GM23338 (cell line): ENCODE results near the gene RPH3AL. TPM values are rescaled to one million over a fixed set of nuclear protein-coding genes. Genes with fewer than 3 reads are reported as not detected.

ENCODE experiments used
- ATAC-seq: fragments of 200-7000 bp; cut with Tn5 transposase; 3 replicates; pipeline ENCODE4 v1.9.1; 2020
- DNase-seq: peaks from one replicate; pipeline ENCODE4 v3.0.0-alpha.2; 2015; ENCODE audit warnings: low spot score
- H2AFZ ChIP-seq: fragments of 200-600 bp; sonication (generic); 2 replicates; pipeline ENCODE4 v1.8.0; 2016; ENCODE audit warnings: antibody characterized with exemption, mild to moderate bottlenecking, moderate library complexity
- H3F3A ChIP-seq: fragments of 200-600 bp; sonication (generic); replicated peaks from 2 replicates; pipeline ENCODE4 v1.8.0; 2017; ENCODE audit warnings: antibody characterized with exemption, mixed run types, low read depth
- H3K27ac ChIP-seq: fragments of 200-600 bp; sonication (generic); 2 replicates; pipeline ENCODE4 v1.6.1; 2016; ENCODE audit warnings: low read depth
- H3K27me3 ChIP-seq: fragments of 200-600 bp; sonication (generic); 2 replicates; pipeline ENCODE4 v1.8.0; 2016; ENCODE audit warnings: mild to moderate bottlenecking, mixed run types, moderate library complexity; ENCODE audit not compliant: insufficient read depth
- H3K36me3 ChIP-seq: fragments of 200-600 bp; sonication (generic); 2 replicates; pipeline ENCODE4 v1.8.0; 2016; ENCODE audit warnings: mild to moderate bottlenecking; ENCODE audit not compliant: insufficient read depth
- H3K4me1 ChIP-seq: fragments of 200-600 bp; sonication (generic); 2 replicates; pipeline ENCODE4 v1.8.0; 2016; ENCODE audit warnings: mild to moderate bottlenecking, moderate library complexity; ENCODE audit not compliant: insufficient read depth
- H3K4me2 ChIP-seq: fragments of 200-600 bp; sonication (generic); 2 replicates; pipeline ENCODE4 v1.7.1; 2017; ENCODE audit warnings: mixed run types
- H3K4me3 ChIP-seq: fragments of 200-600 bp; sonication (generic); 2 replicates; pipeline ENCODE4 v1.6.1; 2016; ENCODE audit warnings: mixed run types
- H3K79me2 ChIP-seq: fragments of 200-600 bp; sonication (generic); replicated peaks from 2 replicates; pipeline ENCODE4 v1.8.0; 2017; ENCODE audit warnings: mild to moderate bottlenecking; ENCODE audit not compliant: insufficient read depth
- H3K9me2 ChIP-seq: fragments of 200-600 bp; sonication (generic); 2 replicates; pipeline ENCODE4 v1.8.0; 2017; ENCODE audit not compliant: insufficient read depth
- H4K20me1 ChIP-seq: fragments of 200-600 bp; sonication (generic); replicated peaks from 2 replicates; pipeline ENCODE4 v1.8.0; 2017; ENCODE audit warnings: mild to moderate bottlenecking; ENCODE audit not compliant: insufficient read depth
- H3K27ac Mint-ChIP-seq: 2 replicates; pipeline ENCODE4 v1.8.0; 2020; ENCODE audit warnings: inconsistent platforms, mild to moderate bottlenecking, moderate library complexity, mixed read lengths
- H3K27me3 Mint-ChIP-seq: 3 replicates; pipeline ENCODE4 v1.8.0; 2022; ENCODE audit warnings: low read depth, mild to moderate bottlenecking, moderate library complexity, mixed read lengths, inconsistent platforms; ENCODE audit not compliant: insufficient read depth, poor library complexity
- H3K36me3 Mint-ChIP-seq: 3 replicates; pipeline ENCODE4 v1.8.0; 2021; ENCODE audit warnings: low read depth, mild to moderate bottlenecking, inconsistent platforms, moderate library complexity, mixed read lengths
- H3K4me1 Mint-ChIP-seq: 3 replicates; pipeline ENCODE4 v1.8.0; 2020; ENCODE audit warnings: mild to moderate bottlenecking, inconsistent platforms, mixed read lengths
- H3K4me3 Mint-ChIP-seq: 3 replicates; pipeline ENCODE4 v1.8.0; 2021; ENCODE audit warnings: moderate library complexity, mild to moderate bottlenecking, inconsistent platforms, mixed read lengths
- H3K9me3 Mint-ChIP-seq: 3 replicates; pipeline ENCODE4 v1.8.0; 2020; ENCODE audit warnings: moderate library complexity, mild to moderate bottlenecking, inconsistent platforms, mixed read lengths
- CREB1 ChIP-seq: fragments of 250-450 bp; sonication (Bioruptor Pico); IDR thresholded peaks from 2 replicates; pipeline ENCODE4 v1.5.0; 2020; ENCODE audit warnings: low read depth, mild to moderate bottlenecking, moderate library complexity
- CTCF ChIP-seq, 2 experiments: fragments of 200-600 bp in 1 of 2; sonication (generic) in 1 of 2; conservative IDR thresholded peaks; 2 replicates each; pipeline versions ENCODE4 v1.5.1 to v1.6.1; 2016 to 2017; ENCODE audit warnings: antibody characterized with exemption in 2 of 2, low read depth in 2 of 2, mild to moderate bottlenecking in 2 of 2, moderate library complexity in 1 of 2
- ETS1 ChIP-seq: IDR thresholded peaks from 2 replicates; pipeline ENCODE4 v1.6.1; 2016; ENCODE audit warnings: antibody characterized with exemption
- EZH2 ChIP-seq: fragments of 200-600 bp; sonication (generic); IDR thresholded peaks from one replicate; pipeline ENCODE4 v1.8.0; 2017; ENCODE audit warnings: antibody characterized with exemption, mild to moderate bottlenecking, low read depth; ENCODE audit not compliant: unreplicated experiment
- EZH2phosphoT487 ChIP-seq: fragments of 200-600 bp; sonication (generic); IDR thresholded peaks from one replicate; pipeline ENCODE4 v1.8.1; 2018; ENCODE audit warnings: antibody characterized with exemption; ENCODE audit not compliant: unreplicated experiment
- JUNB ChIP-seq: IDR thresholded peaks from one replicate; pipeline ENCODE4 v1.6.1; 2016; ENCODE audit warnings: antibody characterized with exemption; ENCODE audit not compliant: unreplicated experiment
- NANOG ChIP-seq: IDR thresholded peaks from 2 replicates; pipeline ENCODE4 v1.6.1; 2016; ENCODE audit warnings: antibody characterized with exemption, borderline replicate concordance
- POLR2AphosphoS5 ChIP-seq: IDR thresholded peaks from 2 replicates; pipeline ENCODE4 v1.6.1; 2016; ENCODE audit warnings: antibody characterized with exemption, low read depth
- REST ChIP-seq: IDR thresholded peaks from one replicate; pipeline ENCODE4 v1.6.1; 2018; ENCODE audit warnings: antibody characterized with exemption; ENCODE audit not compliant: unreplicated experiment
- STAT1 ChIP-seq: IDR thresholded peaks from one replicate; pipeline ENCODE4 v1.6.1; 2016; ENCODE audit warnings: antibody characterized with exemption; ENCODE audit not compliant: unreplicated experiment
- ZNF114 ChIP-seq: fragments of 250-450 bp; sonication (Bioruptor Pico); IDR thresholded peaks from 2 replicates; pipeline ENCODE4 v1.5.0; 2020; ENCODE audit warnings: mild to moderate bottlenecking, moderate library complexity
- ZNF331 ChIP-seq: fragments of 250-450 bp; sonication (Bioruptor Pico); IDR thresholded peaks from 2 replicates; pipeline ENCODE4 v1.5.0; 2020; ENCODE audit warnings: low read depth, mild to moderate bottlenecking, moderate library complexity
- polyA plus RNA-seq: library from polyadenylated mRNA; unstranded; fragments of >200 nt; fragmentation: Nextera tagmentation; extraction: Ambion mirVana; gene quantifications from 2 replicates; pipeline ENCODE4 v1.2.1, GENCODE V29; 2016
- total RNA-seq: library from RNA; depleted of rRNA; stranded (reverse); fragments of >200 nt; shearing (Covaris generic); gene quantifications from 2 replicates; pipeline ENCODE4 v1.2.3, GENCODE V29; 2014
- TF ChIP-seq, protein P1 (sequence below): fragments of 250-450 bp; sonication (Bioruptor Pico); IDR thresholded peaks from 2 replicates; pipeline ENCODE4 v1.5.0; 2020; ENCODE audit warnings: mild to moderate bottlenecking, moderate library complexity

The RPH3AL gene
- total and polyA plus RNA-seq, 2 experiments from 2014 or later: 2.7 to 6.3 TPM

DNA sequence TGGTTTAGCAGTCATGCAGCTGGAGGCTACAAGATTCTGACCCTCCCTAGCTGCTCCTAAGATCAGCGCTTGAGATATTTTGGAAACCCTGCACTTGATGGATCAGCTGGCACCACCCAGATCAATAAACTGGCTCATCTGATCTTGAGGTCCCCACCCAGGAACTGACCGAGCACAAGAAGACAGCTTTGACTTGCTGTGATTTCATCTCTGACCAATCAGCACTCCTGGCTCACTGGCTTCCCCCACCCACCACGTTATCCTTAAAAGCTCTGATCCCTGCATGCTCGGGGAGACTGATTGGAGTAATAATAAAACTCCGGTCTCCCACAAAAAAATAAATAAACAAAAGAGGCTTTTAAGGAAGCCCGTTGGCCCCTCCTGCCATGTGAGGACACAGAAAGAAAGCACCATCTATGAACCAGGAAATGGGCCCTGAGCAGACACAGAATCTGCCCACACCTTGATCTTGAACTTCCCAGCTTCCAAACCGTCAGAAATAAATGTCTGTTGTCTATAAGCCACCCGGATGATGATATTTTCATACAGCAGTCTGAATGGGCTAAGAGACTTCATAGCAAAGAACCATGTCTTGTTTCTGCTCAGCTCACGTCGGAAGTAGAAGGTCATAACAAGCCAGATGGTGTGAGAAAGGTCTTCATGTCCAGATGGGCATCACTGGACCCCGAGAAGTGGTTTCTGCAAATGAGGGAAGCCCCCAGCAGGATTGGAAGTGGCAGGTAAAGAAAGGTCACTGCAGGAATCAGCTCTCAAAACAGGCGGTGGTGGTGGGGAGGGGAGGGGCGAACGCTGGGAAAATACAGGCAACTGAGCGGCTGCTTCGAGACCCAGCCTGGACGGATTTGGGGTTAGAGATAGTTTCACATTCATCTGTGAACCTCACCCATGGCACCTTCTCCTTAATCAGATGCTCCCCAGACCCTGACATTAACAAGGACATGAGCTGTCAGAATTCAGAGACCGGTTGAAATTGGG, 19.8 kb upstream of the RPH3AL start:
- H3K4me3 Mint-ChIP-seq: no peak overlapping the region
- no peak overlapping the region for H3K27ac ChIP-seq
- H3K27ac Mint-ChIP-seq: no peak overlapping the region
- H3K27me3 ChIP-seq: no peaks in the 10 kb centered on the region
- peaks cover 16% of the 10 kb centered on the region; the same call in 2 of the 3 replicates for H3K36me3 Mint-ChIP-seq
- no peaks in the 10 kb centered on the region; the same call in 1 of the 2 replicates for H3K4me1 ChIP-seq
- H3K79me2 ChIP-seq: no peaks in the 10 kb centered on the region
- ATAC-seq (no peak), DNase-seq (no peak)
- no peaks in the 10 kb centered on the region for H4K20me1 ChIP-seq
- peaks cover 10% of the 10 kb centered on the region for H3K4me1 Mint-ChIP-seq
- no peak overlapping the region for H2AFZ ChIP-seq
- no peak for TF ChIP-seq CTCF (conservative IDR thresholded peaks at IDR 0.05; ENCODE audit: low read depth in 2 of 2)
- no peak for TF ChIP-seq JUNB
- TF ChIP-seq NANOG: no peak
- no peak for TF ChIP-seq EZH2phosphoT487
- TF ChIP-seq EZH2: no peak
- TF ChIP-seq, protein P1, sequence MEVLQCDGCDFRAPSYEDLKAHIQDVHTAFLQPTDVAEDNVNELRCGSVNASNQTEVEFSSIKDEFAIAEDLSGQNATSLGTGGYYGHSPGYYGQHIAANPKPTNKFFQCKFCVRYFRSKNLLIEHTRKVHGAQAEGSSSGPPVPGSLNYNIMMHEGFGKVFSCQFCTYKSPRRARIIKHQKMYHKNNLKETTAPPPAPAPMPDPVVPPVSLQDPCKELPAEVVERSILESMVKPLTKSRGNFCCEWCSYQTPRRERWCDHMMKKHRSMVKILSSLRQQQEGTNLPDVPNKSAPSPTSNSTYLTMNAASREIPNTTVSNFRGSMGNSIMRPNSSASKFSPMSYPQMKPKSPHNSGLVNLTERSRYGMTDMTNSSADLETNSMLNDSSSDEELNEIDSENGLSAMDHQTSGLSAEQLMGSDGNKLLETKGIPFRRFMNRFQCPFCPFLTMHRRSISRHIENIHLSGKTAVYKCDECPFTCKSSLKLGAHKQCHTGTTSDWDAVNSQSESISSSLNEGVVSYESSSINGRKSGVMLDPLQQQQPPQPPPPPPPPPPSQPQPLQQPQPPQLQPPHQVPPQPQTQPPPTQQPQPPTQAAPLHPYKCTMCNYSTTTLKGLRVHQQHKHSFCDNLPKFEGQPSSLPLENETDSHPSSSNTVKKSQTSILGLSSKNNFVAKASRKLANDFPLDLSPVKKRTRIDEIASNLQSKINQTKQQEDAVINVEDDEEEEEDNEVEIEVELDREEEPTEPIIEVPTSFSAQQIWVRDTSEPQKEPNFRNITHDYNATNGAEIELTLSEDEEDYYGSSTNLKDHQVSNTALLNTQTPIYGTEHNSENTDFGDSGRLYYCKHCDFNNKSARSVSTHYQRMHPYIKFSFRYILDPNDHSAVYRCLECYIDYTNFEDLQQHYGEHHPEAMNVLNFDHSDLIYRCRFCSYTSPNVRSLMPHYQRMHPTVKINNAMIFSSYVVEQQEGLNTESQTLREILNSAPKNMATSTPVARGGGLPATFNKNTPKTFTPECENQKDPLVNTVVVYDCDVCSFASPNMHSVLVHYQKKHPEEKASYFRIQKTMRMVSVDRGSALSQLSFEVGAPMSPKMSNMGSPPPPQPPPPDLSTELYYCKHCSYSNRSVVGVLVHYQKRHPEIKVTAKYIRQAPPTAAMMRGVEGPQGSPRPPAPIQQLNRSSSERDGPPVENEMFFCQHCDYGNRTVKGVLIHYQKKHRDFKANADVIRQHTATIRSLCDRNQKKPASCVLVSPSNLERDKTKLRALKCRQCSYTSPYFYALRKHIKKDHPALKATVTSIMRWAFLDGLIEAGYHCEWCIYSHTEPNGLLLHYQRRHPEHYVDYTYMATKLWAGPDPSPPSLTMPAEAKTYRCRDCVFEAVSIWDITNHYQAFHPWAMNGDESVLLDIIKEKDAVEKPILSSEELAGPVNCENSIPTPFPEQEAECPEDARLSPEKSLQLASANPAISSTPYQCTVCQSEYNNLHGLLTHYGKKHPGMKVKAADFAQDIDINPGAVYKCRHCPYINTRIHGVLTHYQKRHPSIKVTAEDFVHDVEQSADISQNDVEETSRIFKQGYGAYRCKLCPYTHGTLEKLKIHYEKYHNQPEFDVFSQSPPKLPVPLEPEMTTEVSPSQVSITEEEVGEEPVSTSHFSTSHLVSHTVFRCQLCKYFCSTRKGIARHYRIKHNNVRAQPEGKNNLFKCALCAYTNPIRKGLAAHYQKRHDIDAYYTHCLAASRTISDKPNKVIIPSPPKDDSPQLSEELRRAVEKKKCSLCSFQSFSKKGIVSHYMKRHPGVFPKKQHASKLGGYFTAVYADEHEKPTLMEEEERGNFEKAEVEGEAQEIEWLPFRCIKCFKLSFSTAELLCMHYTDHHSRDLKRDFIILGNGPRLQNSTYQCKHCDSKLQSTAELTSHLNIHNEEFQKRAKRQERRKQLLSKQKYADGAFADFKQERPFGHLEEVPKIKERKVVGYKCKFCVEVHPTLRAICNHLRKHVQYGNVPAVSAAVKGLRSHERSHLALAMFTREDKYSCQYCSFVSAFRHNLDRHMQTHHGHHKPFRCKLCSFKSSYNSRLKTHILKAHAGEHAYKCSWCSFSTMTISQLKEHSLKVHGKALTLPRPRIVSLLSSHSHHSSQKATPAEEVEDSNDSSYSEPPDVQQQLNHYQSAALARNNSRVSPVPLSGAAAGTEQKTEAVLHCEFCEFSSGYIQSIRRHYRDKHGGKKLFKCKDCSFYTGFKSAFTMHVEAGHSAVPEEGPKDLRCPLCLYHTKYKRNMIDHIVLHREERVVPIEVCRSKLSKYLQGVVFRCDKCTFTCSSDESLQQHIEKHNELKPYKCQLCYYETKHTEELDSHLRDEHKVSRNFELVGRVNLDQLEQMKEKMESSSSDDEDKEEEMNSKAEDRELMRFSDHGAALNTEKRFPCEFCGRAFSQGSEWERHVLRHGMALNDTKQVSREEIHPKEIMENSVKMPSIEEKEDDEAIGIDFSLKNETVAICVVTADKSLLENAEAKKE (CRISPR knock-in tag): no peak
- TF ChIP-seq ETS1: no peak
- no peak for TF ChIP-seq ZNF114 (CRISPR knock-in tag)
- no peak for TF ChIP-seq CREB1 (CRISPR knock-in tag)
- no peak for TF ChIP-seq STAT1
- no peak for TF ChIP-seq REST
- no peak for TF ChIP-seq ZNF331 (CRISPR knock-in tag)
- TF ChIP-seq POLR2AphosphoS5: no peak
- H3K36me3 ChIP-seq: no peaks in the 10 kb centered on the region
- H3K27me3 Mint-ChIP-seq: peaks cover 9% of the 10 kb centered on the region
- H3F3A ChIP-seq: no peaks in the 10 kb centered on the region
- H3K9me2 ChIP-seq: no peaks in the 10 kb centered on the region
- H3K9me3 Mint-ChIP-seq: peaks cover 14% of the 10 kb centered on the region
- no peak overlapping the region for H3K4me3 ChIP-seq
- no peak overlapping the region for H3K4me2 ChIP-seq
